Fibroblast of lung (primary cell): Measurements from ENCODE around the gene PDE1A.

ENCODE experiments used
- EZH2 ChIP-seq: IDR thresholded peaks from 2 replicates; pipeline ENCODE4 v1.5.1; 2012; ENCODE audit warnings: low read length, control low read depth, mild to moderate bottlenecking; ENCODE audit errors: missing control alignments
- TF ChIP-seq, protein P1 (sequence below), 2 donors: IDR thresholded peaks in 1 of 2; conservative IDR thresholded peaks in 1 of 2; 1 replicate in 1 of 2; 2 replicates in 1 of 2; pipeline ENCODE4 v1.5.1; 2011 to 2012; ENCODE audit warnings: low read length in 2 of 2, control low read depth in 1 of 2, inconsistent platforms in 1 of 2, low read depth in 1 of 2, mild to moderate bottlenecking in 1 of 2

DNA sequence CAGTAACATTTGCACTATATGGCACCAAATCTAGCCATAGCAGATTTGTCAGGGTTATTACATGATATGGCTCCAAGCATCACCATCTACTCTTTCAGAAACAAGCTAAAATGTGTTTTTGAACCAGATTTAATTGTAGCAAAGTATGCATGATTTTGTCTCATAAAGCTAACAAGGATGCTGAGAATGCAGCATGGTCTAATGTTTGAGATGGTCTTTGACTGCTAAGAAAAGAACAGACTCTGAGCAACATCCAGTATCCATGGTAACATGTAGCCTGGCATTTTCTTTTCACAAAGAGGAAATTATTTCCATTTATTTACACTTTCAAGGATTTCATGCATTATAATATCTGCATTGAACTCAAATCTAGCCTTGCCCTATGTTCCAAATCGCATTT, 206.5 kb downstream of the PDE1A start:
- TF ChIP-seq, protein P1, sequence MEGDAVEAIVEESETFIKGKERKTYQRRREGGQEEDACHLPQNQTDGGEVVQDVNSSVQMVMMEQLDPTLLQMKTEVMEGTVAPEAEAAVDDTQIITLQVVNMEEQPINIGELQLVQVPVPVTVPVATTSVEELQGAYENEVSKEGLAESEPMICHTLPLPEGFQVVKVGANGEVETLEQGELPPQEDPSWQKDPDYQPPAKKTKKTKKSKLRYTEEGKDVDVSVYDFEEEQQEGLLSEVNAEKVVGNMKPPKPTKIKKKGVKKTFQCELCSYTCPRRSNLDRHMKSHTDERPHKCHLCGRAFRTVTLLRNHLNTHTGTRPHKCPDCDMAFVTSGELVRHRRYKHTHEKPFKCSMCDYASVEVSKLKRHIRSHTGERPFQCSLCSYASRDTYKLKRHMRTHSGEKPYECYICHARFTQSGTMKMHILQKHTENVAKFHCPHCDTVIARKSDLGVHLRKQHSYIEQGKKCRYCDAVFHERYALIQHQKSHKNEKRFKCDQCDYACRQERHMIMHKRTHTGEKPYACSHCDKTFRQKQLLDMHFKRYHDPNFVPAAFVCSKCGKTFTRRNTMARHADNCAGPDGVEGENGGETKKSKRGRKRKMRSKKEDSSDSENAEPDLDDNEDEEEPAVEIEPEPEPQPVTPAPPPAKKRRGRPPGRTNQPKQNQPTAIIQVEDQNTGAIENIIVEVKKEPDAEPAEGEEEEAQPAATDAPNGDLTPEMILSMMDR (conservative IDR thresholded peaks at IDR 0.05 in 1 of 2, IDR thresholded peaks at IDR 0.05 in 1 of 2; ENCODE audit: low read depth in 1 of 2, low read length in 2 of 2): no peak
- no peak for TF ChIP-seq EZH2
